ENCODE data around the gene MAN1C1. TPM values are rescaled to one million over a fixed set of nuclear protein-coding genes. Genes with fewer than 3 reads are reported as not detected.

MAN1C1 gene
- total and polyA plus RNA-seq, 7 donors, result 1.8 to 6.7 (median 2.0) TPM

- intact Hi-C loops (cut with DNase I), result no loop called here
- DNase-seq (no peak), ATAC-seq (no peak)
- no peak overlapping the region for H3K27ac ChIP-seq
- H3K4me1 ChIP-seq, result peaks cover 31% of the 10 kb centered on the region
- H3K36me3 ChIP-seq (ENCODE audit: insufficient read depth in 1 of 2, low read depth in 1 of 2), result no peaks in the 10 kb centered on the region
- H3K9me3 ChIP-seq, result no peaks in the 10 kb centered on the region
- no peaks in the 10 kb centered on the region for H3K27me3 ChIP-seq (ENCODE audit: insufficient read depth in 3 of 3, low read length in 2 of 3)
- H3K4me3 ChIP-seq, result no peak overlapping the region
- no peak for TF ChIP-seq CTCF (IDR thresholded peaks at IDR 0.05)
- 96 to 98% (median 97%) methylated on average over 2 of the region's 2 CpGs for WGBS, 3 donors
Measured at GRCh38 chr1:25768999-25769398, 152.4 kb downstream of the MAN1C1 start.

GRCh38 chr1:25769625-25770383, 153.2 kb downstream of the MAN1C1 start:
- no peak for ATAC-seq
- H3K27me3 ChIP-seq (ENCODE audit: insufficient read depth in 3 of 3, low read length in 2 of 3), result no peaks in the 10 kb centered on the region
- H3K4me3 ChIP-seq, result no peak overlapping the region
- peaks cover 31% of the 10 kb centered on the region for H3K4me1 ChIP-seq
- WGBS, 3 donors, result 92 to 94% (median 92%) methylated on average over 27 of the region's 27 CpGs
- no peaks in the 10 kb centered on the region for H3K9me3 ChIP-seq
- no peak overlapping the region for H3K27ac ChIP-seq
- H3K36me3 ChIP-seq (ENCODE audit: insufficient read depth in 1 of 2, low read depth in 1 of 2), result no peaks in the 10 kb centered on the region
- DNase-seq, result no peak
- TF ChIP-seq CTCF (IDR thresholded peaks at IDR 0.05), result no peak
- intact Hi-C loops (cut with DNase I), result no loop called here

- intact Hi-C loops (cut with DNase I), result no loop called here
- Histone ChIP-seq H3K27me3 (ENCODE audit: insufficient read depth in 3 of 3, low read length in 2 of 3) (no peaks in the 10 kb centered on the region), H3K9me3 (no peaks in the 10 kb centered on the region), H3K4me1 (peaks cover 31% of the 10 kb centered on the region), H3K4me3 (no peak overlapping the region), H3K27ac (peak overlapping the region; percentile 64), H3K36me3 (ENCODE audit: insufficient read depth in 1 of 2, low read depth in 1 of 2) (no peaks in the 10 kb centered on the region)
- ATAC-seq (no peak), DNase-seq (no peak)
- no peak for TF ChIP-seq CTCF (IDR thresholded peaks at IDR 0.05)
- WGBS, 3 donors, result 79 to 82% (median 82%) methylated on average over 14 of the region's 14 CpGs
Measured at GRCh38 chr1:25770541-25771220, 154.1 kb downstream of the MAN1C1 start.

GRCh38 chr1:25771221-25772114, 154.9 kb downstream of the MAN1C1 start:
- Histone ChIP-seq H3K9me3 (no peaks in the 10 kb centered on the region), H3K4me1 (peaks cover 23% of the 10 kb centered on the region), H3K27me3 (ENCODE audit: insufficient read depth in 3 of 3, low read length in 2 of 3) (no peaks in the 10 kb centered on the region), H3K36me3 (ENCODE audit: insufficient read depth in 1 of 2, low read depth in 1 of 2) (no peaks in the 10 kb centered on the region), H3K27ac (peak overlapping the region; percentile 64), H3K4me3 (no peak overlapping the region)
- intact Hi-C loops (cut with DNase I), result no loop called here
- DNase-seq, result peak; percentile 51 to 79
- 47 to 66% (median 55%) methylated on average over 34 of the region's 34 CpGs for WGBS, 3 donors
- no peak for TF ChIP-seq CTCF (IDR thresholded peaks at IDR 0.05)
- ATAC-seq, result peak; percentile 42 to 59 (median 56)

Measured in psoas muscle (tissue), 8 donors.